Loucy (cell line): ENCODE results near the gene SBF2.

Experiments
- H2AFZ ChIP-seq: fragments of 200-600 bp; sonication (generic); 2 replicates; pipeline ENCODE4 v1.6.0; 2016; ENCODE audit warnings: antibody characterized with exemption, mild to moderate bottlenecking, low read length, moderate library complexity
- H3F3A ChIP-seq: fragments of 200-600 bp; 2 replicates; pipeline ENCODE4 v1.6.0; 2016; ENCODE audit warnings: antibody characterized with exemption, low read depth, mild to moderate bottlenecking
- H3K27me3 ChIP-seq: fragments of 200-600 bp; sonication (generic); 2 replicates; pipeline ENCODE4 v1.6.1; 2014; ENCODE audit warnings: low read length, mild to moderate bottlenecking; ENCODE audit not compliant: insufficient read depth, poor library complexity, severe bottlenecking
- H3K36me3 ChIP-seq: fragments of 200-600 bp; sonication (generic); 2 replicates; pipeline ENCODE4 v1.6.1; 2016; ENCODE audit warnings: low read length; ENCODE audit not compliant: insufficient read depth
- H3K4me1 ChIP-seq: fragments of 200-600 bp; sonication (generic); 2 replicates; pipeline ENCODE4 v1.5.1; 2014; ENCODE audit warnings: low read length, mild to moderate bottlenecking; ENCODE audit not compliant: insufficient read depth, poor library complexity, severe bottlenecking
- H3K4me2 ChIP-seq: fragments of 200-600 bp; sonication (generic); 2 replicates; pipeline ENCODE4 v1.6.0; 2014; ENCODE audit warnings: antibody characterized with exemption, low read length, low read depth, mild to moderate bottlenecking; ENCODE audit not compliant: poor library complexity, severe bottlenecking
- H3K4me3 ChIP-seq: fragments of 200-600 bp; sonication (generic); 2 replicates; pipeline ENCODE4 v1.5.1; 2014; ENCODE audit warnings: low read length, mild to moderate bottlenecking, mixed read lengths; ENCODE audit not compliant: poor library complexity, severe bottlenecking
- H3K79me2 ChIP-seq: fragments of 200-600 bp; sonication (generic); 2 replicates; pipeline ENCODE4 v1.6.1; 2014; ENCODE audit warnings: low read length; ENCODE audit not compliant: insufficient read depth
- H3K9ac ChIP-seq: fragments of 200-600 bp; sonication (generic); 2 replicates; pipeline ENCODE4 v1.6.0; 2014; ENCODE audit warnings: mild to moderate bottlenecking, low read depth, low read length, moderate library complexity; ENCODE audit not compliant: poor library complexity, severe bottlenecking
- H3K9me2 ChIP-seq: fragments of 200-600 bp; sonication (generic); replicated peaks from 2 replicates; pipeline ENCODE4 v1.6.1; 2016; ENCODE audit warnings: low read depth, low read length, mixed read lengths
- H3K9me3 ChIP-seq: fragments of 200-600 bp; sonication (generic); 2 replicates; pipeline ENCODE4 v1.6.1; 2014; ENCODE audit warnings: mild to moderate bottlenecking, antibody characterized with exemption, low read length, low read depth; ENCODE audit not compliant: insufficient read depth
- H4K20me1 ChIP-seq: fragments of 200-600 bp; sonication (generic); 2 replicates; pipeline ENCODE4 v1.6.0; 2014; ENCODE audit warnings: antibody characterized with exemption, low read length, mild to moderate bottlenecking; ENCODE audit not compliant: insufficient read depth, poor library complexity, severe bottlenecking
- CTCF ChIP-seq: fragments of 200-600 bp; sonication (generic); conservative IDR thresholded peaks from 2 replicates; pipeline ENCODE4 v1.5.1; 2014; ENCODE audit warnings: mild to moderate bottlenecking, antibody characterized with exemption, low read length
- EZH2phosphoT487 ChIP-seq: fragments of 200-600 bp; IDR thresholded peaks from 2 replicates; pipeline ENCODE4 v1.6.1; 2018; ENCODE audit warnings: antibody characterized with exemption, mild to moderate bottlenecking, moderate library complexity, borderline replicate concordance

SBF2 gene

DNA sequence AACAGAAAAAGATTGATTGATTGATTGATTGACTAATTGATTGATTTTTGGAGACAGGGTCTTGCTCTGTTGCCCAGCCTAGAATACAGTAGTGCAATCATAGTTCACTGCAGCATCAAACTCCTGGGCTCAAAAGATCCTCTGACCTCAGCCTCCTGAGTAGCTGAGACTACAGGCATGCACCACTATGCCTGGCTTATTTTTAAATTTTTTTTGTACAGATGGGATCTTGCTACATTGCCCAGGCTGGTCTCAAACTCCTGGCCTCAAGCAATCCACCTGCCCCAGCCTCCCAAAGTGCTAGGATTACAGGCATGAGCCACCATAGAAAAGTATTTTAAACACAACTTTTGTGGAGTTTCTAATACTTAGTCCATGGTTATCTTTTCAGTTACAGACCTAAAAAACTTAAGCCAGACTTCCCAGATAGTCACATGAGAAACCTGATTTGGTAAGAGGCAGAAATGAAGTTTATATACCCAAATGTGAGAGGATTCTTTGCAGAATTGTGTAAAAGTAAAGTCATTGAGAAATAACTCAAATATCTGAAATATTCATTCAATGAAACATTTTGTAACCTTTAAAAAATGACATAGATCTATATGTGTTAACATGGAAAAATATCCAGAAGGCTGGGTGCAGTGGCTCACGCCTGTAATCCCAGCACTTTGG, 443.7 kb downstream of the SBF2 start:
- TF ChIP-seq EZH2phosphoT487 = no peak
- no peak for TF ChIP-seq CTCF
- no peak overlapping the region for H3K4me3 ChIP-seq
- H3F3A ChIP-seq = no peaks in the 10 kb centered on the region

GRCh38 chr11:9849389-9849788, 444.6 kb downstream of the SBF2 start:
- no peaks in the 10 kb centered on the region for H3K9me2 ChIP-seq
- TF ChIP-seq EZH2phosphoT487 = no peak
- H2AFZ ChIP-seq = no peak overlapping the region
- no peak overlapping the region for H3K4me2 ChIP-seq
- no peaks in the 10 kb centered on the region for H3K9me3 ChIP-seq
- H3K4me3 ChIP-seq = no peak overlapping the region
- H3K4me1 ChIP-seq = no peaks in the 10 kb centered on the region
- no peaks in the 10 kb centered on the region for H3F3A ChIP-seq
- peaks cover 27% of the 10 kb centered on the region; the same call in 1 of the 2 replicates for H3K36me3 ChIP-seq
- no peaks in the 10 kb centered on the region for H4K20me1 ChIP-seq
- no peaks in the 10 kb centered on the region for H3K27me3 ChIP-seq
- H3K79me2 ChIP-seq = no peaks in the 10 kb centered on the region
- H3K9ac ChIP-seq = no peak overlapping the region

More for the DNA sequence above, 443.7 kb downstream of the SBF2 start:
- no peak overlapping the region for H3K9ac ChIP-seq
- no peaks in the 10 kb centered on the region for H3K9me2 ChIP-seq
- H3K79me2 ChIP-seq = no peaks in the 10 kb centered on the region
- H2AFZ ChIP-seq = no peak overlapping the region
- no peaks in the 10 kb centered on the region for H3K27me3 ChIP-seq
- H3K9me3 ChIP-seq = no peaks in the 10 kb centered on the region
- no peaks in the 10 kb centered on the region for H4K20me1 ChIP-seq
- H3K4me2 ChIP-seq = no peak overlapping the region
- H3K36me3 ChIP-seq = peaks cover 28% of the 10 kb centered on the region; the same call in 1 of the 2 replicates
- H3K4me1 ChIP-seq = no peaks in the 10 kb centered on the region

- H3K27me3 ChIP-seq = no peaks in the 10 kb centered on the region
- H2AFZ ChIP-seq = no peak overlapping the region
- no peak overlapping the region for H3K4me2 ChIP-seq
- H3K36me3 ChIP-seq = peaks cover 27% of the 10 kb centered on the region; the same call in 1 of the 2 replicates
- no peaks in the 10 kb centered on the region for H3K9me2 ChIP-seq
- TF ChIP-seq CTCF (no peak), EZH2phosphoT487 (no peak)
- no peak overlapping the region for H3K9ac ChIP-seq
- no peaks in the 10 kb centered on the region for H3K4me1 ChIP-seq
- no peaks in the 10 kb centered on the region for H3K79me2 ChIP-seq
- no peak overlapping the region for H3K4me3 ChIP-seq
- no peaks in the 10 kb centered on the region for H3F3A ChIP-seq
- no peaks in the 10 kb centered on the region for H4K20me1 ChIP-seq
- H3K9me3 ChIP-seq = no peaks in the 10 kb centered on the region
These were observed 446.4 kb downstream of the SBF2 start for GRCh38 chr11:9847636-9848035.

- Histone ChIP-seq H3F3A (no peaks in the 10 kb centered on the region), H3K79me2 (no peaks in the 10 kb centered on the region), H3K4me1 (no peaks in the 10 kb centered on the region), H3K36me3 (peaks cover 23% of the 10 kb centered on the region; the same call in 1 of the 2 replicates), H3K4me2 (no peak overlapping the region), H3K9me3 (no peaks in the 10 kb centered on the region), H3K9me2 (no peaks in the 10 kb centered on the region), H4K20me1 (no peaks in the 10 kb centered on the region), H3K27me3 (no peaks in the 10 kb centered on the region), H3K4me3 (no peak overlapping the region), H2AFZ (no peak overlapping the region), H3K9ac (no peak overlapping the region)
- TF ChIP-seq EZH2phosphoT487 (no peak), CTCF (no peak)
These were observed 451.1 kb downstream of the SBF2 start for GRCh38 chr11:9842923-9843322.
